T-cell (primary cell): ENCODE measurements around the gene USB1. TPM values are rescaled to one million over a fixed set of nuclear protein-coding genes. Genes with fewer than 3 reads are reported as not detected.

Source experiments
- ATAC-seq, 4 experiments: fragments of 200-7000 bp in 3 of 4; fragments of 150-1000 bp in 1 of 4; cut with Tn5 transposase; replicated peaks in 1 of 4; 1 replicate in 3 of 4; 2 replicates in 1 of 4; pipeline ENCODE4 v1.10.0; 2021; ENCODE audit warnings: moderate library complexity in 3 of 4, mild to moderate bottlenecking in 2 of 4, moderate number of reproducible peaks in 1 of 4
- CTCF ChIA-PET, 2 donors: fragments of 300-600 bp; sonication (Branson Sonifier 250); formaldehyde crosslinking; loops; one replicate each; lab custom pipeline; 2022; ENCODE audit warnings: antibody characterized with exemption in 2 of 2; lab: Charles Lee
- POLR2A ChIA-PET, 2 donors: fragments of 300-600 bp; sonication (Branson Sonifier 250); formaldehyde crosslinking; loops; one replicate each; lab custom pipeline; 2022; ENCODE audit warnings: antibody characterized with exemption in 2 of 2; lab: Charles Lee
- DNase-seq, 35 experiments: peaks; one replicate each; pipeline versions ENCODE4 v3.0.0 to v3.0.0-alpha.2; 2013 to 2023
- H3K27ac ChIP-seq: one replicate; pipeline ENCODE4 v1.5.1; 2013; ENCODE audit warnings: low read length
- H3K27me3 ChIP-seq, 2 experiments: replicated peaks in 1 of 2; 1 replicate in 1 of 2; 2 replicates in 1 of 2; pipeline versions ENCODE4 v1.6.1 to v1.7.0; 2013; ENCODE audit warnings: low read length in 1 of 2, mixed read lengths in 1 of 2; ENCODE audit not compliant: control insufficient read depth in 2 of 2, insufficient read depth in 2 of 2; ENCODE audit errors: extremely low read depth in 1 of 2
- H3K36me3 ChIP-seq, 2 donors: 1 replicate in 1 of 2; 2 replicates in 1 of 2; pipeline versions ENCODE4 v1.6.1 to v1.7.0; 2013; ENCODE audit warnings: low read length in 1 of 2; ENCODE audit not compliant: control insufficient read depth in 2 of 2, insufficient read depth in 1 of 2; ENCODE audit errors: extremely low read depth in 1 of 2
- H3K4me1 ChIP-seq, 2 experiments: 1 replicate in 1 of 2; 2 replicates in 1 of 2; pipeline versions ENCODE4 v1.6.1 to v1.7.0; 2013; ENCODE audit warnings: low read length in 2 of 2, mixed read lengths in 1 of 2; ENCODE audit not compliant: insufficient read depth in 2 of 2, control insufficient read depth in 1 of 2; ENCODE audit errors: extremely low read depth in 1 of 2
- H3K4me3 ChIP-seq, 2 donors: 1 replicate in 1 of 2; 2 replicates in 1 of 2; pipeline versions ENCODE4 v1.5.1 to v1.7.0; 2013; ENCODE audit warnings: mild to moderate bottlenecking in 2 of 2, low read length in 1 of 2, moderate library complexity in 1 of 2; ENCODE audit not compliant: control insufficient read depth in 1 of 2; ENCODE audit errors: extremely low read depth in 1 of 2
- H3K9me3 ChIP-seq: 2 replicates; pipeline ENCODE4 v1.7.0; 2013
- H3K27ac Mint-ChIP-seq, 2 donors: one replicate each; pipeline ENCODE4 v1.8.0; 2020 to 2021; ENCODE audit warnings: mild to moderate bottlenecking in 2 of 2, mixed read lengths in 2 of 2
- H3K27me3 Mint-ChIP-seq, 2 donors: one replicate each; pipeline ENCODE4 v1.8.0; 2021 to 2022; ENCODE audit warnings: mixed read lengths in 2 of 2
- H3K36me3 Mint-ChIP-seq: one replicate; pipeline ENCODE4 v1.8.0; 2021; ENCODE audit warnings: mixed read lengths
- H3K4me1 Mint-ChIP-seq, 3 donors: one replicate each; pipeline ENCODE4 v1.8.0; 2020 to 2022; ENCODE audit warnings: mixed read lengths in 3 of 3, mild to moderate bottlenecking in 1 of 3
- H3K4me3 Mint-ChIP-seq, 3 donors: one replicate each; pipeline ENCODE4 v1.8.0; 2020 to 2022; ENCODE audit warnings: mild to moderate bottlenecking in 3 of 3, mixed read lengths in 3 of 3, moderate library complexity in 3 of 3
- H3K9me3 Mint-ChIP-seq, 3 donors: one replicate each; pipeline ENCODE4 v1.8.0; 2020 to 2022; ENCODE audit warnings: mixed read lengths in 3 of 3
- WGBS: methylation state at CpG from one replicate; pipeline ENCODE4 v1.1.5; 2013; ENCODE audit warnings: missing lambda C conversion rate; ENCODE audit not compliant: insufficient coverage; 5-methylcytosine and 5-hydroxymethylcytosine counted together
- total RNA-seq, 35 experiments: library from RNA in 6 of 35; stranded (reverse) in 6 of 35; fragments of 120-200 nt in 1 of 35; gene quantifications; one replicate each; pipeline versions ENCODE4 v1.2.1 to v1.2.4 and lab custom pipeline; 2013 to 2026

USB1 gene
- total RNA-seq, 5 donors from 2014 or later (not counting 1 experiment from before 2014, with no cell fraction given) = 31.7 to 44.2 (median 41.3) TPM

DNA sequence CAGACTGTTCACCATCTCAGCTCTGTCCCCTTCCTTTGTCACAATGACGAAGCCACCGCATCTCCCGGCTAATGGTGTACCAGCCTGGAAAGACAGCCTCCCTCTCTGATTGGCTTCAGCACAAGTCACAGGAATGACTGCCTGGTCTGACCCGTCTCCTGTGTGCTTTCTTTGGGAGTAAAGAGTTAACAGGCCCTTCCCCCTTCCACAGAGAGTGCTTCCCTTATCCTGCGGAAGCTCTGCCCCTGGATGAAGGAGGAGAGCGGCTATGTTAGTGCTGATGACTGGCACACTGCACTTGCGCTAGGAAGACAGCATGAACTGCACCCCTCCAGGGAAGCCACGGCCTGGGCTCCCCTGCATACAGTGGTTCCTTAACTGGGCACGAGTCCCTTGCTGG, 11.3 kb downstream of the USB1 start:
- Mint-ChIP-seq H3K27ac (no peak overlapping the region), H3K9me3 (no peaks in the 10 kb centered on the region), H3K27me3 (no peaks in the 10 kb centered on the region), H3K4me1 (no peaks in the 10 kb centered on the region), H3K4me3 (no peak overlapping the region), H3K36me3 (peaks cover 36% of the 10 kb centered on the region)
- ChIA-PET POLR2A (no interaction called here), CTCF (no interaction called here)
- Histone ChIP-seq H3K36me3 (peaks cover 10 to 48% of the 10 kb centered on the region in 2 donors), H3K27me3 (no peaks in the 10 kb centered on the region), H3K9me3 (no peaks in the 10 kb centered on the region), H3K27ac (no peak overlapping the region), H3K4me3 (no peak overlapping the region), H3K4me1 (no peaks in the 10 kb centered on the region)
- DNase-seq (no peak), ATAC-seq (no peak)
- 93% methylated on average over 4 of the region's 9 CpGs for WGBS

DNA sequence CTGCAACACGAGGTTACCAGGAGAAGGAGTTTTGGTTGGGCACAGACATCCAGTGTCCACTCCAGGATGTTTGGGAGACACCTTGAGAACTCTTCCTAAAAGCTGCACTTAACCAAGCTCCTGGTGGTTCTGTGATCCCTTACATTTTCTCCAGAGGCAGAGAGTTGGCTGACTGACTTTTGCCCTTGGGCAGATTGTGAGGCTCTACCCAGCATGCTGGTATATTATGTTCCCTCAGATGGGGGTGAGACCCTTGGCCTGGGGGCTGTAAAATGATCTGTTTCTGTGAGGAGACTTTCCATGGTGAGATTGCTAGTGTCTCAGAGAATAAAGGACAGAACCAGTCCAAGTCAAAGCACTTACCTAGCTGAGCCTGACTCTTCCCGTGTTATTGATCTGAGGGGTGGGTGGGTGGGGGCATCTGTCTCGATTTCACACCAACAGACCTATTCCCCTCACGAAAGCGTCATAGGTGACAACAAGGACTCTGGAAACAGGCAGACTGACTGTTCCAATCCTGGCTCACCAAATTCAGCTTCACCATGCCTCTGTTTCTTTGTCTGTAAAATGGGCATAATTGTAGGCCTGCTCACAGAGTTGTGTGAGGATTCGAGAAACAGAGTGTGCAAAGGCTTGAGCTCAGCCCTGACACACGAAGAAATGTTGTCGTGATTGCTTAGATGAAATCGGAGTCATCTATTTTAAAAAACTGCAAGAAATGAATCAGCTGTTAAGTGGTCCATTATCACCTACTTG, 12.2 kb downstream of the USB1 start:
- Mint-ChIP-seq H3K27me3 (no peaks in the 10 kb centered on the region), H3K36me3 (peaks cover 32% of the 10 kb centered on the region), H3K27ac (no peak overlapping the region), H3K9me3 (no peaks in the 10 kb centered on the region), H3K4me1 (no peaks in the 10 kb centered on the region), H3K4me3 (no peak overlapping the region)
- Histone ChIP-seq H3K4me3 (no peak overlapping the region), H3K27ac (no peak overlapping the region), H3K36me3 (peaks cover 10 to 53% of the 10 kb centered on the region in 2 donors), H3K9me3 (no peaks in the 10 kb centered on the region), H3K4me1 (no peaks in the 10 kb centered on the region), H3K27me3 (no peaks in the 10 kb centered on the region)
- CTCF ChIA-PET = no interaction called here
- ATAC-seq = no peak
- no CpG with 5 or more reads among the region's 9 CpGs for WGBS
- DNase-seq = no peak
- POLR2A ChIA-PET = interaction anchor here in 1 of 2 donors (0.6 kb wide), 1 partner anchor 14 kb away, joined by 3 read pairs; no protein-coding TSS in a partner anchor

DNA sequence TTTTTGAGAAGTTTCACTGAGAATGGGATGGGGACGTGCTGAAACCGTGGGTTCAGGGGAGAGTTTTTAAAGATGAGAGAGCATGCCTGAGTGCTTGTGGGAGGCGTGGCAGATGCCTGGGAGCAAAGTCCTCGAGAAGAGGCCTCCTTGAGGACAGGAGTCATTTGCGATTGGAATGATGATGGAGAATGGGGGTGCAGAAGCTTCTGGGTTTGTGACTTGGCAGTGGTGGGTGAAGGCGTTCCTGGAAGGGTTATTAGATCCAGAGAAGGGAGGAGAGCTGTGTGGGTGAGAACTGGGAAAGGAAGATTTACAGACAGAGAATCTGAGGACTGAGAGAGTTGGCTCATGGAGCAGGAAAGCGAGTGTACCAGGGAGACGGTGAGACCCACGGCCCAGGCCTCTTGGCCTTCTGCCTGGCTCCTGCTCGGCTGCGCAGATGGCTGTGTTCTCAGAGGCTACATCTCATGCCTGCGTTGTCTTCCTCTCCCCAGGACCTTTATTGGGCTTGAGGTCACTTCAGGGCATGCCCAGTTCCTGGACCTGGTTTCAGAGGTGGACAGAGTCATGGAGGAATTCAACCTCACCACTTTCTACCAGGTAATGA, 15.7 kb downstream of the USB1 start:
- ChIA-PET CTCF (no interaction called here), POLR2A (no interaction called here)
- H3K4me3 Mint-ChIP-seq = no peak overlapping the region
- H3K36me3 ChIP-seq = peaks cover 10 to 37% of the 10 kb centered on the region in 2 donors
- H3K36me3 Mint-ChIP-seq = peaks cover 10% of the 10 kb centered on the region
- H3K9me3 ChIP-seq = no peaks in the 10 kb centered on the region
- no peaks in the 10 kb centered on the region for H3K27me3 Mint-ChIP-seq
- 93% methylated on average over 12 of the region's 12 CpGs for WGBS
- no peak overlapping the region for H3K27ac Mint-ChIP-seq
- H3K4me3 ChIP-seq = no peak overlapping the region
- no peak overlapping the region for H3K27ac ChIP-seq
- no peaks in the 10 kb centered on the region for H3K9me3 Mint-ChIP-seq
- ATAC-seq = no peak
- peaks cover 11 to 12% (median 11%) of the 10 kb centered on the region in 3 donors for H3K4me1 Mint-ChIP-seq
- DNase-seq = no peak
- H3K27me3 ChIP-seq = no peaks in the 10 kb centered on the region
- H3K4me1 ChIP-seq = peaks cover 0 to 12% of the 10 kb centered on the region in 2 experiments

DNA sequence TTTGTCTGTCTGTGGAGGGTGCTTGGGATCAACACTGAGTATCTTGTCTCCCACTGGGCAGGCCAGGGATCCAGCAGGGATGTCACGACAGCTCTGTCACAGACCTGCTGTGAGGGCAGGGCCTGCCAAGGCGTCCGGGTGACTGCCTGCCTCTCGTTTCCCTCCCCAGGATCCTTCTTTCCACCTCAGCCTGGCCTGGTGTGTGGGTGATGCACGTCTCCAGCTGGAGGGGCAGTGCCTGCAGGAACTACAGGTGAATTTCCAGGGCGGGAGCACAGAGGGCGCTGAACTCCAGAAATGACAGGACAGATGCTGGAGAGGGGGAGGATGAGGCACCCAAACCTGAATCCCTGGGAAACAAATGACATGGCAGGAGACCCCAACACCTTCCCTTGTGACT, 17.6 kb downstream of the USB1 start:
- CTCF ChIA-PET = interaction anchor here (0.5 to 0.6 kb wide), 3 partner anchors 9 to 421 kb away, joined by 3 read pairs; no protein-coding TSS in a partner anchor
- Histone ChIP-seq H3K4me3 (no peak overlapping the region), H3K27ac (no peak overlapping the region), H3K9me3 (no peaks in the 10 kb centered on the region), H3K36me3 (peaks cover 4 to 22% of the 10 kb centered on the region in 2 donors), H3K27me3 (no peaks in the 10 kb centered on the region), H3K4me1 (peaks cover 0 to 12% of the 10 kb centered on the region in 2 experiments)
- 93% methylated on average over 2 of the region's 7 CpGs for WGBS
- Mint-ChIP-seq H3K27me3 (no peaks in the 10 kb centered on the region), H3K4me1 (peaks cover 11 to 14% (median 12%) of the 10 kb centered on the region in 3 donors), H3K36me3 (peaks cover 4% of the 10 kb centered on the region), H3K27ac (no peak overlapping the region), H3K4me3 (no peak overlapping the region), H3K9me3 (no peaks in the 10 kb centered on the region)
- POLR2A ChIA-PET = no interaction called here
- ATAC-seq (no peak), DNase-seq (no peak)

DNA sequence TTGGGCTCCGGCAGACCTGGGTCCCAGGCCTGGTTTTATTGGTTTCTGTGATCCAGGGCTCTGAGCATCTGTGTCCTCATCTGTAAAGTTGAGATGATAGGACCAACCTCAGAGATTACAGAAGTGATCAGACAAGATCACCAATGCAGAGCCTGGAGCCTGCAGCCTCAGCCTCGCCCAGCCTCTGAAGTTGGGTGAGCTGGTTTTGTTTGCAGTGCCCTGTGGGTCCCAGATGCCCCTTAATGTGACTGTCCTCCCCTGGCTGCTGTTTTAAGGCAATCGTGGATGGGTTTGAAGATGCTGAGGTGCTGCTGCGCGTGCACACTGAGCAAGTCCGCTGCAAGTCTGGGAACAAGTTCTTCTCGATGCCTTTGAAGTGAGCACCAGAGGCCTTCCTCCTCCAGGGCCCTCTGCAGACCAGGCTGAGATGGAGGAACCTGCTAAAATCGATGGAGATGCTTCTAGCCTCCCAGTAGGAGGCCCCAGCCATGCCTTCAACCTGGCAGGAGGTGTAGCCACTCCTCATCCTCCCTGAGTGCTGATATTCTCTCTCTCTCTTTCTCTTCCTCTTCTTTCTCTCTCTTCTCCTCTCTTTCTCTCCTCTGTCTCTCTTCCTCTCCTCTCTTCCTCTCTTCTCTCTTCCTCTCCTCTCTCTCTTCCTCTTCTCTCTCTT, 18.8 kb downstream of the USB1 start:
- Histone ChIP-seq H3K4me3 (no peak overlapping the region), H3K27me3 (peaks cover 0 to 6% of the 10 kb centered on the region in 2 experiments), H3K4me1 (peaks cover under 1 to 24% of the 10 kb centered on the region in 2 experiments), H3K9me3 (no peaks in the 10 kb centered on the region), H3K36me3 (peaks cover 4 to 22% of the 10 kb centered on the region in 2 donors), H3K27ac (peak overlapping the region; percentile 28)
- Mint-ChIP-seq H3K9me3 (no peaks in the 10 kb centered on the region), H3K27ac (peak overlapping the region; percentile 78 to 79), H3K4me1 (peaks cover 22 to 26% (median 23%) of the 10 kb centered on the region in 3 donors), H3K4me3 (no peak overlapping the region), H3K27me3 (peaks cover 0 to 4% of the 10 kb centered on the region in 2 donors), H3K36me3 (no peaks in the 10 kb centered on the region)
- 79% methylated on average over 8 of the region's 8 CpGs for WGBS
- DNase-seq = no peak
- POLR2A ChIA-PET = no interaction called here
- CTCF ChIA-PET = interaction anchor here in 1 of 2 donors (0.8 kb wide), 1 partner anchor 8 kb away, joined by 3 read pairs; no protein-coding TSS in a partner anchor
- ATAC-seq = peak; percentile 11 to 52 (median 15)
